Cardiac muscle cell (in vitro differentiated cells and primary cell): Measurements from ENCODE around the gene AGPAT3. TPM values are rescaled to one million over a fixed set of nuclear protein-coding genes. Genes with fewer than 3 reads are reported as not detected.
A peak's percentile ranks its signal among the peaks of the same experiment; 100 is the strongest.

Experiments
- DNase-seq, 2 donors: peaks; one replicate each; pipeline versions ENCODE4 v3.0.0 to v3.0.0-alpha.2; 2010 to 2017; ENCODE audit warnings: low read depth in 1 of 2, low spot score in 1 of 2
- H3K27ac ChIP-seq: fragments of 200-600 bp; sonication (generic); 2 replicates; pipeline ENCODE4 v1.5.1; 2016
- H3K27me3 ChIP-seq: fragments of 200-600 bp; sonication (generic); 2 replicates; pipeline ENCODE4 v1.6.0; 2016; ENCODE audit warnings: control low read depth
- H3K36me3 ChIP-seq: fragments of 200-600 bp; sonication (generic); 2 replicates; pipeline ENCODE4 v1.5.1; 2016; ENCODE audit warnings: control low read depth
- H3K4me1 ChIP-seq: fragments of 200-600 bp; sonication (generic); 2 replicates; pipeline ENCODE4 v1.8.1; 2017; ENCODE audit warnings: low read depth, mild to moderate bottlenecking, mixed run types
- H3K4me3 ChIP-seq: fragments of 200-600 bp; sonication (generic); 2 replicates; pipeline ENCODE4 v1.5.1; 2016; ENCODE audit warnings: mild to moderate bottlenecking
- H3K9me3 ChIP-seq: fragments of 200-600 bp; sonication (generic); 2 replicates; pipeline ENCODE4 v1.5.1; 2017; ENCODE audit warnings: low read depth, mild to moderate bottlenecking, control low read depth
- CTCF ChIP-seq: IDR thresholded peaks from 2 replicates; pipeline ENCODE4 v1.5.1; 2012; ENCODE audit warnings: low read depth, mild to moderate bottlenecking, low read length
- polyA plus RNA-seq: library from polyadenylated mRNA; unstranded; fragments of >200 nt; fragmentation: Nextera tagmentation; extraction: Ambion mirVana; gene quantifications from 2 replicates; pipeline ENCODE4 v1.2.1, GENCODE V29; 2016
- total RNA-seq: library from RNA; depleted of rRNA; stranded (reverse); fragments of >200 nt; gene quantifications from 2 replicates; pipeline ENCODE4 v1.2.3, GENCODE V29; 2016

AGPAT3 gene
- total and polyA plus RNA-seq, 2 experiments from 2014 or later = 12.4 to 23.6 TPM

DNA sequence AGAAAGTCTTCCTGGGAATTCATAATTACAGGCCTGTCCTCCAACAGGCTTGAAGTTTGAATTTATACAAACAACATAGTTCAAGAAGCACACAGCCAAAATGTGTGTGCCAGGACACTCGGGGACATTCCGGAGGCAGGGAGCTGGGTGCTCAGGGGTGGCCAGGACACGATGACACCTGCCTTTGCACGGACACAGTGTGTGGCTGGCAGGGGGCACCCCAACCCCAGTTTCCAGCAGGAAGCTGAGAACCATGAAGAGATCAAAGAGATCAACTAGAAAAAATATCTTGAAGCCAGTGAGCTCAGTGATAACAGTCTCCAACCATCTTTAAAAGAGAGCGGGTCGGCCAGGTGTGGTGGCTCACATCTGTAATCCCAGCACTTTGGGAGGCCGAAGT is 114.6 kb downstream of the AGPAT3 start:
- no peak for DNase-seq
- Histone ChIP-seq H3K9me3 (no peaks in the 10 kb centered on the region), H3K4me1 (no peaks in the 10 kb centered on the region), H3K36me3 (peaks cover 6% of the 10 kb centered on the region), H3K27ac (no peak overlapping the region), H3K27me3 (no peaks in the 10 kb centered on the region), H3K4me3 (no peak overlapping the region)
- TF ChIP-seq CTCF = peak; percentile 10

- H3K27ac ChIP-seq = no peak overlapping the region
- peaks cover 6% of the 10 kb centered on the region for H3K36me3 ChIP-seq
- no peaks in the 10 kb centered on the region for H3K4me1 ChIP-seq
- peaks cover 5% of the 10 kb centered on the region for H3K27me3 ChIP-seq
- DNase-seq = no peak
- no peak for TF ChIP-seq CTCF
- H3K4me3 ChIP-seq = no peak overlapping the region
- H3K9me3 ChIP-seq = no peaks in the 10 kb centered on the region
These were observed 116.3 kb downstream of the AGPAT3 start for GRCh38 chr21:43981151-43981870.

DNA sequence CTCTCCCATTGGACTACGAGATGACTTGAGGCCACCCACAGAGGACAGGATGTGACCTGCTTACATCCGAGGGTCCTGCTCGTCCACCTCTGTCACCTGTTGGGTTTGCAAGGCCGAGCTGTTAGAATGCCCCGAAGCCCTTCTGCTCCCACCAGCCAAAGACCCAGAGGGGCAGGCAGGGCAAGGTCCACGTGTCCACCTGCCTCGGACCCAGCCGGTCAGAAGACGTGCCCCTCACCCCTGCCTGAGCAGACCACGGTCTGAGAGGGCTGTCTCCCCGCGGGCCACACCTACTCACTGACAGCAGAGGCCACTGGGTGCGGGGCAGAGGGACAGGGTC is 116.8 kb downstream of the AGPAT3 start:
- H3K36me3 ChIP-seq = peaks cover 6% of the 10 kb centered on the region
- TF ChIP-seq CTCF = no peak
- H3K27me3 ChIP-seq = peaks cover 6% of the 10 kb centered on the region
- no peak for DNase-seq
- H3K4me1 ChIP-seq = no peaks in the 10 kb centered on the region
- H3K9me3 ChIP-seq = no peaks in the 10 kb centered on the region
- no peak overlapping the region for H3K27ac ChIP-seq
- H3K4me3 ChIP-seq = no peak overlapping the region

DNA sequence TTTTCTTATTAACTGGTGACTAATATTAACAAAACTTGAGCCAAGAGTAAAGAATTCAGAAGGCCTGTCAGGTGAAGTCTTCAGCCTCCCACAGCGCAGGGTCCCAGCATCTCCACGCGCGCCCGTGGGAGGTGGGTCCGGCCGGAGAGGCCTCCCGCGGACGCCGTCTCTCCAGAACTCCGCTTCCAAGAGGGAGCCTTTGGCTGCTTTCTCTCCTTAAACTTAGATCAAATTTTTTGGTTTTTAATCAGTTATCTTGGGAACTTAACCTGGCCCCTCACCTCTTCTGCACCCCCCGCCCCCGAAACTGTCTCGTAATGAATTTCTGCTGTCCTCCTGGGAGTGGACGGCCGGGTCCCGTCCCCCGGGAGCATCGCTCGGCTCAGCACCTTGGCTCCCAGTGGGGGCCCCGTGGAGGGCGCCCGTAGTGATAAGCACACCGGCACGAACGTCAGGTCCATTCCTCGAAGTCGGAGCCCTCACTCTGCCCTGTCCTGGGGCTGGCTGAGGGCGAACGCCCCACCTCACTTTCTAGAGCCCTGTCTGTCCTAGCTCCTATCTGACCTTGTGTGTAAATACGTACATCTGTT is 117.6 kb downstream of the AGPAT3 start:
- no peak for DNase-seq
- no peak for TF ChIP-seq CTCF
- no peaks in the 10 kb centered on the region for H3K4me1 ChIP-seq
- no peak overlapping the region for H3K27ac ChIP-seq
- H3K27me3 ChIP-seq = peaks cover 6% of the 10 kb centered on the region
- H3K36me3 ChIP-seq = peaks cover 6% of the 10 kb centered on the region
- H3K4me3 ChIP-seq = no peak overlapping the region
- H3K9me3 ChIP-seq = no peaks in the 10 kb centered on the region

- no peak for DNase-seq
- Histone ChIP-seq H3K27ac (no peak overlapping the region), H3K4me1 (no peaks in the 10 kb centered on the region), H3K27me3 (peaks cover 6% of the 10 kb centered on the region), H3K9me3 (no peaks in the 10 kb centered on the region), H3K36me3 (peaks cover 4% of the 10 kb centered on the region), H3K4me3 (no peak overlapping the region)
- TF ChIP-seq CTCF = no peak
These were observed 118.4 kb downstream of the AGPAT3 start for GRCh38 chr21:43983390-43983789.
